Heart left ventricle (tissue), 13 donors: ENCODE data around the gene SLC25A22.

Source experiments
- POLR2A ChIP-seq, 2 donors: fragments of 450-650 bp; IDR thresholded peaks; one replicate each; pipeline ENCODE4 v1.6.1; 2017; ENCODE audit warnings: antibody characterized with exemption in 2 of 2, mild to moderate bottlenecking in 2 of 2, moderate library complexity in 2 of 2
- TF ChIP-seq, protein P1 (sequence below), 12 donors: fragments of 200-600 bp; sonication (generic) in 4 of 12; IDR thresholded peaks; one replicate each; pipeline versions ENCODE4 v1.5.0 to v1.8.0; 2018 to 2022; ENCODE audit warnings: antibody characterized with exemption in 12 of 12, mild to moderate bottlenecking in 5 of 12
- donor health status: ischemic (EF 13 %, LVEDD 7.1; RV severe dilation, severe dysfunction).
- donor health status: DM: no; HTN: yes; CAD: no.
- donor health status: DM: no; HTN: no; CAD: no.
- donor health status: ischemic (EF 25% LVEDD 6.9; RV normal size, moderate dysfunction).
- donor health status: ischemic (EF 25% LVEDD 5.7; RV mildly dilated, moderate dysfunction).
- donor health status: ischemic (EF 35%, LVEDD 5.7; RV mildly dilated, moderate dysfunction).
- donor health status: nonischemic (EF 11% LVEDD 7.7; RV severe dilation, severe dysfunction).
- donor health status: DM: yes; HTN: yes; CAD: no.
- donor health status: PGD.
- donor health status: ischemic (EF 29% LVEDD 5.4; RV normal size, mild dysfunction).
- donor health status: nonischemic (EF 23%, LVEDD 6.1; RV moderate dilation, normal function).

DNA sequence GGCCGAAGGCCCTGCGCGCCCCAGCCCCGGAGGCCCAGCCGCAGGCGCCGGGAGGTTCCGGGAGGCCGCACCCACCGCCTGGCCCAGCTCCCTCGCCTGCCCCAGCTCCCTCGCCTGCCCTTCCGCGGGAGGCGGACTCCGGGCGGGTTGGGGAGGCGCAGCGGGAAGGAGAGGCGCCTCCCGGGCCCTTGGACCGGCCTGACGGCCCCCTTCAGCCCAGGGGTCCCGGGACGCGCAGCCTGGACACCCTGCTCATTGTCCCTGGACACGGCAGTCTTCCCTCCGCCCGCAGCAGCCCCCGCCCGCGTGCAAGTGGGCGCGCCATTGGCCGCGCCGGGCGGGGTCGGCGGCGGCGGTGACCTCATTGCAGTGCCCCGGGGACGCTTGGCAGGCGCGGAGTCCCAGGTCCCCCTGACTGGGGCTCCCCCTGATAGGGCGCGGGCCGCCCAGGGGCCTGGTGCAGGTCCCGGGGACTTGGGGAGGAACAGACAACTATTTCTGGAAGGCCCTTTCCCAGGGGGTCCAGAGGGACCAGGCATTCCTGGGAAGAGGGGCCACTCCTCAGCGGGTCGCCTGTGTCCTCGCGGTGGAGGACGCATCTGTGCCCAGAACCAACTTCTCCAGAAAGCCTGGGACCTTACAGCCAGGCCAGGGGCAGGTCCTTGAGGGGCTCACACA, 35.2 kb upstream of the SLC25A22 start:
- TF ChIP-seq, protein P1, sequence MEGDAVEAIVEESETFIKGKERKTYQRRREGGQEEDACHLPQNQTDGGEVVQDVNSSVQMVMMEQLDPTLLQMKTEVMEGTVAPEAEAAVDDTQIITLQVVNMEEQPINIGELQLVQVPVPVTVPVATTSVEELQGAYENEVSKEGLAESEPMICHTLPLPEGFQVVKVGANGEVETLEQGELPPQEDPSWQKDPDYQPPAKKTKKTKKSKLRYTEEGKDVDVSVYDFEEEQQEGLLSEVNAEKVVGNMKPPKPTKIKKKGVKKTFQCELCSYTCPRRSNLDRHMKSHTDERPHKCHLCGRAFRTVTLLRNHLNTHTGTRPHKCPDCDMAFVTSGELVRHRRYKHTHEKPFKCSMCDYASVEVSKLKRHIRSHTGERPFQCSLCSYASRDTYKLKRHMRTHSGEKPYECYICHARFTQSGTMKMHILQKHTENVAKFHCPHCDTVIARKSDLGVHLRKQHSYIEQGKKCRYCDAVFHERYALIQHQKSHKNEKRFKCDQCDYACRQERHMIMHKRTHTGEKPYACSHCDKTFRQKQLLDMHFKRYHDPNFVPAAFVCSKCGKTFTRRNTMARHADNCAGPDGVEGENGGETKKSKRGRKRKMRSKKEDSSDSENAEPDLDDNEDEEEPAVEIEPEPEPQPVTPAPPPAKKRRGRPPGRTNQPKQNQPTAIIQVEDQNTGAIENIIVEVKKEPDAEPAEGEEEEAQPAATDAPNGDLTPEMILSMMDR (IDR thresholded peaks at IDR 0.05): no peak
- TF ChIP-seq POLR2A (IDR thresholded peaks at IDR 0.05): peak in 1 of 2 donors; percentile 45
